HCT116 (cell line): ENCODE results near the gene DHRS7. TPM values are rescaled to one million over a fixed set of nuclear protein-coding genes. Genes with fewer than 3 reads are reported as not detected.

ENCODE experiments used
- ATAC-seq: fragments of 200-7000 bp; cut with Tn5 transposase; 2 replicates; pipeline ENCODE4 v1.9.1; 2020; ENCODE audit warnings: mild to moderate bottlenecking, moderate library complexity
- BruUV-seq: library from RNA; stranded (reverse); fragments of 400-500 nt; replicated peaks from 2 replicates; lab custom pipeline; 2021; lab: Mats Ljungman, UMichigan
- CTCF ChIA-PET: fragments of 300-600 bp; sonication (Branson Sonifier 250); formaldehyde crosslinking; loops from one replicate; lab custom pipeline; 2021; ENCODE audit warnings: antibody characterized with exemption; lab: Charles Lee
- POLR2A ChIA-PET: fragments of 300-600, 350-600 bp; sonication (Branson Sonifier 250); formaldehyde crosslinking; loops from one replicate; lab custom pipeline; 2021; ENCODE audit warnings: antibody characterized with exemption; lab: Charles Lee
- RAD21 ChIA-PET, 2 experiments: fragments of 300-600 bp; sonication (Branson Sonifier 250); formaldehyde crosslinking; loops; one replicate each; lab custom pipeline; 2023; ENCODE audit warnings: low total read pairs in 2 of 2; ENCODE audit not compliant: uncharacterized antibody in 2 of 2, unreplicated experiment in 2 of 2, low non-redundant PET in 1 of 2; lab: Charles Lee
- DNase-seq: peaks from one replicate; pipeline ENCODE4 v3.0.0-alpha.2; 2010; ENCODE audit warnings: low read depth, low spot score
- H2AFZ ChIP-seq: fragments of 200-600 bp; shearing (Covaris generic), sonication (generic); 2 replicates; pipeline ENCODE4 v1.6.1; 2017; ENCODE audit warnings: low read depth, mixed run types, mixed read lengths, antibody characterized with exemption, low read length; ENCODE audit not compliant: poor library complexity, severe bottlenecking
- H3K27ac ChIP-seq: 2 replicates; pipeline ENCODE4 v1.5.1; 2012; ENCODE audit warnings: low read depth, low read length
- H3K27me3 ChIP-seq: fragments of 200-600 bp; sonication (generic); 2 replicates; pipeline ENCODE4 v1.6.1; 2016; ENCODE audit warnings: mixed run types, low read length, mixed read lengths; ENCODE audit not compliant: insufficient read depth
- H3K36me3 ChIP-seq, 2 experiments: fragments of 200-500 bp in 1 of 2; fragments of 200-600 bp in 1 of 2; sonication (Bioruptor generic) in 1 of 2; sonication (generic) in 1 of 2; 2 replicates each; pipeline versions ENCODE4 v1.5.1 to v1.6.1; 2014 to 2016; ENCODE audit warnings: low read length in 2 of 2, inconsistent platforms in 1 of 2, mixed read lengths in 1 of 2, mixed run types in 1 of 2; ENCODE audit not compliant: insufficient read depth in 2 of 2, control insufficient read depth in 1 of 2
- H3K4me1 ChIP-seq, 2 experiments: fragments of 200-600 bp in 1 of 2; sonication (generic) in 1 of 2; 2 replicates each; pipeline versions ENCODE4 v1.5.1 to v1.6.1; 2012 to 2017; ENCODE audit warnings: low read length in 2 of 2, inconsistent platforms in 1 of 2, mild to moderate bottlenecking in 1 of 2, mixed read lengths in 1 of 2, mixed run types in 1 of 2, moderate library complexity in 1 of 2; ENCODE audit not compliant: insufficient read depth in 2 of 2, control insufficient read depth in 1 of 2
- H3K4me2 ChIP-seq: fragments of 200-600 bp; sonication (generic); 2 replicates; pipeline ENCODE4 v1.6.1; 2017; ENCODE audit warnings: mixed run types, low read length, mixed read lengths
- H3K4me3 ChIP-seq, 2 experiments: fragments of 200-600 bp in 1 of 2; sonication (generic) in 1 of 2; replicated peaks in 1 of 2; 2 replicates each; pipeline ENCODE4 v1.5.1; 2011 to 2016; ENCODE audit warnings: low read length in 2 of 2, control low read depth in 1 of 2, low read depth in 1 of 2, mild to moderate bottlenecking in 1 of 2, mixed read lengths in 1 of 2, mixed run types in 1 of 2
- H3K79me2 ChIP-seq: fragments of 200-600 bp; sonication (generic); 2 replicates; pipeline ENCODE4 v1.6.1; 2017; ENCODE audit warnings: mild to moderate bottlenecking, mixed run types, low read length, moderate library complexity, mixed read lengths; ENCODE audit not compliant: insufficient read depth
- H3K9ac ChIP-seq: fragments of 200-600 bp; sonication (generic); 2 replicates; pipeline ENCODE4 v1.6.1; 2016; ENCODE audit warnings: low read length, mixed read lengths
- H3K9me2 ChIP-seq: fragments of 200-600 bp; sonication (generic), shearing (Covaris generic); 2 replicates; pipeline ENCODE4 v1.6.1; 2017; ENCODE audit warnings: mixed run types, mild to moderate bottlenecking, moderate library complexity; ENCODE audit not compliant: insufficient read depth
- H3K9me3 ChIP-seq, 2 experiments: fragments of 200-500 bp in 1 of 2; fragments of 200-600 bp in 1 of 2; sonication (Bioruptor generic) in 1 of 2; sonication (generic) in 1 of 2; 2 replicates each; pipeline ENCODE4 v1.6.1; 2014 to 2017; ENCODE audit warnings: low read length in 2 of 2, mixed read lengths in 2 of 2, inconsistent platforms in 1 of 2, low read depth in 1 of 2, mild to moderate bottlenecking in 1 of 2, mixed run types in 1 of 2, moderate library complexity in 1 of 2; ENCODE audit not compliant: control insufficient read depth in 1 of 2, insufficient read depth in 1 of 2
- H4K20me1 ChIP-seq: fragments of 200-600 bp; sonication (generic), shearing (Covaris generic); 2 replicates; pipeline ENCODE4 v1.6.1; 2017; ENCODE audit warnings: mixed run types, mild to moderate bottlenecking, moderate library complexity; ENCODE audit not compliant: insufficient read depth
- CBX3 ChIP-seq: IDR thresholded peaks from 2 replicates; pipeline ENCODE4 v1.6.1; 2012; ENCODE audit warnings: low read depth
- CTCF ChIP-seq, 3 experiments: fragments of 200-600 bp in 1 of 3; sonication (generic) in 1 of 3; IDR thresholded peaks in 2 of 3; conservative IDR thresholded peaks in 1 of 3; 2 replicates each; pipeline ENCODE4 v1.5.1; 2012 to 2017; ENCODE audit warnings: low read depth in 2 of 3, low read length in 2 of 3, antibody characterized with exemption in 1 of 3, borderline replicate concordance in 1 of 3, control low read depth in 1 of 3, mild to moderate bottlenecking in 1 of 3, mixed read lengths in 1 of 3, mixed run types in 1 of 3, moderate library complexity in 1 of 3; ENCODE audit not compliant: insufficient read depth in 1 of 3
- EGR1 ChIP-seq: IDR thresholded peaks from 2 replicates; pipeline ENCODE4 v1.6.1; 2012; ENCODE audit warnings: low read depth
- ELF1 ChIP-seq: IDR thresholded peaks from 2 replicates; pipeline ENCODE4 v1.6.1; 2012; ENCODE audit warnings: low read depth, borderline replicate concordance
- EZH2 ChIP-seq: fragments of 200-600 bp; sonication (generic); IDR thresholded peaks from 2 replicates; pipeline ENCODE4 v1.6.1; 2017; ENCODE audit warnings: antibody characterized with exemption, mixed run types
- EZH2phosphoT487 ChIP-seq: fragments of 200-600 bp; IDR thresholded peaks from 2 replicates; pipeline ENCODE4 v1.6.1; 2018; ENCODE audit warnings: antibody characterized with exemption, borderline replicate concordance
- MAX ChIP-seq: IDR thresholded peaks from 2 replicates; pipeline ENCODE4 v1.6.1; 2012
- POLR2A ChIP-seq: IDR thresholded peaks from 2 replicates; pipeline ENCODE4 v1.7.0; 2011; ENCODE audit warnings: borderline replicate concordance; ENCODE audit not compliant: insufficient read depth, insufficient read length; ENCODE audit errors: extremely low read depth
- POLR2AphosphoS5 ChIP-seq: IDR thresholded peaks from 2 replicates; pipeline ENCODE4 v1.6.1; 2011; ENCODE audit warnings: mild to moderate bottlenecking, low read depth, low read length, moderate library complexity
- RAD21 ChIP-seq: IDR thresholded peaks from 2 replicates; pipeline ENCODE4 v1.6.1; 2012; ENCODE audit warnings: low read depth, mild to moderate bottlenecking
- SP1 ChIP-seq: IDR thresholded peaks from 2 replicates; pipeline ENCODE4 v1.6.1; 2012; ENCODE audit warnings: low read depth
- SRF ChIP-seq: IDR thresholded peaks from 2 replicates; pipeline ENCODE4 v1.6.1; 2012; ENCODE audit warnings: low read depth
- YY1 ChIP-seq: IDR thresholded peaks from 2 replicates; pipeline ENCODE4 v1.6.1; 2011; ENCODE audit warnings: low read length, low read depth, moderate library complexity, mild to moderate bottlenecking; ENCODE audit not compliant: insufficient replicate concordance; ENCODE audit errors: extremely low read depth
- ZNF274 ChIP-seq: fragments of 200-500 bp; sonication (Bioruptor generic); IDR thresholded peaks from 2 replicates; pipeline ENCODE4 v1.6.1; 2014; ENCODE audit warnings: mild to moderate bottlenecking, low read depth, low read length, inconsistent platforms
- intact Hi-C: fragments of 100-400 bp; cut with micrococcal nuclease; formaldehyde crosslinking; loops from 2 replicates; pipeline ENCODE4 v1.10.0; 2022
- total RNA-seq: library from RNA; stranded (reverse); gene quantifications from one replicate; pipeline ENCODE4 v1.2.1, GENCODE V29; 2021; ENCODE audit not compliant: unreplicated experiment

The DHRS7 gene
- total RNA-seq, 1 experiment from 2014 or later: 43.8 TPM

GRCh38 chr14:60184146-60184904 lies 19.1 kb upstream of the DHRS7 start:
- Histone ChIP-seq H3K9ac (0 out of 2 replicates have a peak overlapping the region, but pooled peaks have one; percentile 7), H3K36me3 (no peaks in the 10 kb centered on the region), H3K4me3 (peak overlapping the region; percentile 28 to 36), H4K20me1 (no peaks in the 10 kb centered on the region), H3K79me2 (no peaks in the 10 kb centered on the region), H3K4me1 (peaks cover 0 to 12% of the 10 kb centered on the region in 2 experiments; a peak in 2 of 4 replicates), H3K9me3 (no peaks in the 10 kb centered on the region), H3K9me2 (no peaks in the 10 kb centered on the region), H3K4me2 (peak overlapping the region; percentile 54), H3K27ac (no peak overlapping the region), H3K27me3 (no peaks in the 10 kb centered on the region), H2AFZ (peak overlapping the region; percentile 89)
- RAD21 ChIA-PET: interaction anchor here in 1 of 2 experiments (0.7 kb wide), 1 partner anchor 380 kb away, joined by 3 read pairs; no protein-coding TSS in a partner anchor
- CTCF ChIA-PET: interaction anchor here (0.6 to 4.4 kb wide), 21 partner anchors 64 to 1683 kb away, joined by 3 to 50 read pairs (median 4); partner anchors contain the start of genes JKAMP and L3HYPDH
- POLR2A ChIA-PET: interaction anchor here (0.8 kb wide), 1 partner anchor 65 kb away, joined by 3 read pairs; the partner anchor contains the start of gene PPM1A
- peak; percentile 64 for ATAC-seq
- peak; percentile 61 for DNase-seq
- BruUV-seq: no TSS peak
- intact Hi-C loops: loop anchor here (1.0 to 10.0 kb wide), 7 partner anchors 120 to 677 kb away; partner anchors contain the start of genes C14orf39 and CCDC175
- TF ChIP-seq CBX3 (no peak), CTCF (IDR thresholded peaks at IDR 0.05 in 2 of 3, conservative IDR thresholded peaks at IDR 0.05 in 1 of 3; ENCODE audit: borderline replicate concordance in 1 of 3, insufficient read depth in 1 of 3, low read depth in 2 of 3, low read length in 2 of 3) (peak; percentile 46 to 84 (median 83); a peak in 5 of 6 replicates), POLR2AphosphoS5 (no peak), ZNF274 (no peak), EGR1 (no peak), POLR2A (no peak), SRF (no peak), MAX (no peak), EZH2phosphoT487 (no peak), ELF1 (no peak), EZH2 (no peak), YY1 (no peak), SP1 (no peak), RAD21 (peak; percentile 92)
